KG1 (cell line): ENCODE results near the gene FLOT1.

Source experiments
- DNase-seq: peaks from one replicate; lab custom pipeline; 2025; lab: John Stamatoyannopoulos, UW

FLOT1 gene

GRCh38 chr6:30700340-30700739 lies 42.1 kb downstream of the FLOT1 start:
- DNase-seq = no peak

GRCh38 chr6:30696432-30696831 lies 46.1 kb downstream of the FLOT1 start:
- no peak for DNase-seq

GRCh38 chr6:30691208-30691847 lies 51.2 kb downstream of the FLOT1 start:
- no peak for DNase-seq

- DNase-seq = peak; percentile 68
Measured at GRCh38 chr6:30690403-30691207, 51.9 kb downstream of the FLOT1 start, which contains the start of gene NRM. NRM (minus strand) TSS chr6:30690984; CDS start chr6:30690974, 10 bp downstream.

- no peak for DNase-seq
Measured at GRCh38 chr6:30689985-30690384, 52.5 kb downstream of the FLOT1 start.

- no peak for DNase-seq
Measured at GRCh38 chr6:30689022-30689865, 53.2 kb downstream of the FLOT1 start.

- DNase-seq = no peak
Measured at GRCh38 chr6:30688569-30688968, 53.9 kb downstream of the FLOT1 start.

GRCh38 chr6:30687659-30688431 lies 54.6 kb downstream of the FLOT1 start:
- DNase-seq = no peak

- DNase-seq = peak; percentile 82
Measured at GRCh38 chr6:30686908-30687658, 55.4 kb downstream of the FLOT1 start.

GRCh38 chr6:30686009-30686907 lies 56.2 kb downstream of the FLOT1 start, which contains the start of gene PPP1R18:
PPP1R18 (minus strand) TSS chr6:30686645; CDS start chr6:30686018, 627 bp downstream.
- no peak for DNase-seq

- DNase-seq = peak; percentile 22
Measured at GRCh38 chr6:30685157-30686008, 57.1 kb downstream of the FLOT1 start.

- peak; percentile 36 for DNase-seq
Measured at GRCh38 chr6:30684386-30685156, 57.9 kb downstream of the FLOT1 start.

- DNase-seq = no peak
Measured at GRCh38 chr6:30683980-30684338, 58.5 kb downstream of the FLOT1 start.

- no peak for DNase-seq
Measured at GRCh38 chr6:30683183-30683979, 59.1 kb downstream of the FLOT1 start.

GRCh38 chr6:30682143-30683117 lies 60.1 kb downstream of the FLOT1 start:
- peak; percentile 92 for DNase-seq

GRCh38 chr6:30681766-30682142 lies 60.7 kb downstream of the FLOT1 start:
- no peak for DNase-seq
